ENCODE results near the gene SLC7A7.

- no peak for TF ChIP-seq POLR2A (IDR thresholded peaks at IDR 0.05; ENCODE audit: low read length)
- TF ChIP-seq GATA1 (IDR thresholded peaks at IDR 0.05; ENCODE audit: low read depth, low read length), result no peak
Observed at GRCh38 chr14:22842211-22843122, 27.2 kb upstream of the SLC7A7 start.
